Fibroblast of skin of scalp (primary cell): ENCODE measurements around the gene FCSK.
A peak's percentile ranks its signal among the peaks of the same experiment; 100 is the strongest.

Experiments
- DNase-seq: peaks from one replicate; pipeline ENCODE4 v3.0.0-alpha.2; 2013

The FCSK gene

GRCh38 chr16:70480127-70481105 is 26.0 kb downstream of the FCSK start:
- DNase-seq = no peak

GRCh38 chr16:70481929-70482536 is 27.6 kb downstream of the FCSK start:
- DNase-seq = peak; percentile 23

GRCh38 chr16:70482624-70483023 is 28.2 kb downstream of the FCSK start:
- no peak for DNase-seq

- no peak for DNase-seq
Observed at GRCh38 chr16:70483426-70483825, 29.0 kb downstream of the FCSK start.

GRCh38 chr16:70484867-70485266 is 30.5 kb downstream of the FCSK start:
- DNase-seq = no peak

- DNase-seq = no peak
Observed at GRCh38 chr16:70490261-70490660, 35.9 kb downstream of the FCSK start.

- no peak for DNase-seq
Observed at GRCh38 chr16:70493802-70494201, 39.4 kb downstream of the FCSK start.

GRCh38 chr16:70494202-70494770 is 39.9 kb downstream of the FCSK start:
- DNase-seq = no peak

GRCh38 chr16:70494777-70495176 is 40.4 kb downstream of the FCSK start:
- DNase-seq = no peak

GRCh38 chr16:70495425-70496182 is 41.2 kb downstream of the FCSK start:
- no peak for DNase-seq

GRCh38 chr16:70496513-70496912 is 42.1 kb downstream of the FCSK start:
- DNase-seq = no peak

GRCh38 chr16:70508752-70509151 is 54.4 kb downstream of the FCSK start:
- DNase-seq = no peak

GRCh38 chr16:70510216-70510615 is 55.8 kb downstream of the FCSK start:
- DNase-seq = no peak

- DNase-seq = no peak
Observed at GRCh38 chr16:70511833-70512232, 57.4 kb downstream of the FCSK start.

GRCh38 chr16:70512456-70512855 is 58.1 kb downstream of the FCSK start:
- DNase-seq = no peak

- DNase-seq = peak; percentile 63
Observed at GRCh38 chr16:70520612-70521297, 66.4 kb downstream of the FCSK start.

GRCh38 chr16:70522216-70523075 is 68.1 kb downstream of the FCSK start:
- DNase-seq = no peak

- peak; percentile 85 for DNase-seq
Observed at GRCh38 chr16:70523076-70523742, 68.8 kb downstream of the FCSK start, which contains the start of gene COG4. COG4 (minus strand) TSS chr16:70523554; CDS start chr16:70523543, 11 bp downstream.

- no peak for DNase-seq
Observed at GRCh38 chr16:70523743-70524398, 69.5 kb downstream of the FCSK start, which contains the start of gene SF3B3. SF3B3 (plus strand) TSS chr16:70523816; CDS start chr16:70526657, 2,841 bp downstream.

GRCh38 chr16:70524399-70524825 is 70.0 kb downstream of the FCSK start:
- peak; percentile 12 for DNase-seq
